Measurements from ENCODE around the gene TRHDE. TPM values are rescaled to one million over a fixed set of nuclear protein-coding genes. Genes with fewer than 3 reads are reported as not detected.
A peak's percentile ranks its signal among the peaks of the same experiment; 100 is the strongest.

The TRHDE gene
- total RNA-seq, 1 experiment from 2014 or later, result 1.9 TPM

DNA sequence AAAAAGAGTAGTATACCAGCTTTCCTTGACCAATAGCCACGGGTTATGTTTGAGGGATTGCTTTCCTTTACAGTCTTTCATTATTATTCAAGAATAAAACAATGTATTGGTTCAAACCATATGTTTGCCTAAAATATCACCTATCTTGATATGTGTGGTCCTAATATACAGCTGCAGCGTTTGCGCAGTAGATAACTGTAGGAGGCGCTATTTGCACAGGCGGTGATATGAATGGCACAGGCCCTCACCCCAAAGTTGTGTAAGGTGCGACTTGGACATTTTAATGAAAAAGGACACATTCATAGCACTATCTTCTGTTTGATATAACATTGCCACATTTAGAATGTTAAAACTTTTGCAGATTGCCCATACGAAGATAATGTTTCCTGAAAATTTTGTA lies 298.4 kb downstream of the TRHDE start:
- DNase-seq (ENCODE audit: low read depth, low spot score), result no peak
- Histone ChIP-seq H3K36me3 (ENCODE audit: control insufficient read depth, insufficient read depth, low read length) (no peaks in the 10 kb centered on the region), H3K4me1 (ENCODE audit: control insufficient read depth, insufficient read depth, low read length) (no peaks in the 10 kb centered on the region), H3K27ac (ENCODE audit: low read length) (no peak overlapping the region), H3K27me3 (ENCODE audit: control insufficient read depth, insufficient read depth, low read length) (no peaks in the 10 kb centered on the region), H3K4me3 (ENCODE audit: low read depth in 2 of 2, low read length in 2 of 2) (no peak overlapping the region), H3K9me3 (ENCODE audit: control insufficient read depth, insufficient read depth, low read depth, low read length) (no peaks in the 10 kb centered on the region)
- no TSS peak for BruUV-seq (replicated peaks)
- POLR2A ChIA-PET, result no interaction called here
- TF ChIP-seq SIN3A (IDR thresholded peaks at IDR 0.05; ENCODE audit: borderline replicate concordance, insufficient read depth, low read depth, low read length) (no peak), TCF7L2 (IDR thresholded peaks at IDR 0.05; ENCODE audit: low read depth, low read length) (no peak), POLR2AphosphoS5 (IDR thresholded peaks at IDR 0.05; ENCODE audit: low read depth, low read length) (no peak)
- TF ChIP-seq, protein P1, sequence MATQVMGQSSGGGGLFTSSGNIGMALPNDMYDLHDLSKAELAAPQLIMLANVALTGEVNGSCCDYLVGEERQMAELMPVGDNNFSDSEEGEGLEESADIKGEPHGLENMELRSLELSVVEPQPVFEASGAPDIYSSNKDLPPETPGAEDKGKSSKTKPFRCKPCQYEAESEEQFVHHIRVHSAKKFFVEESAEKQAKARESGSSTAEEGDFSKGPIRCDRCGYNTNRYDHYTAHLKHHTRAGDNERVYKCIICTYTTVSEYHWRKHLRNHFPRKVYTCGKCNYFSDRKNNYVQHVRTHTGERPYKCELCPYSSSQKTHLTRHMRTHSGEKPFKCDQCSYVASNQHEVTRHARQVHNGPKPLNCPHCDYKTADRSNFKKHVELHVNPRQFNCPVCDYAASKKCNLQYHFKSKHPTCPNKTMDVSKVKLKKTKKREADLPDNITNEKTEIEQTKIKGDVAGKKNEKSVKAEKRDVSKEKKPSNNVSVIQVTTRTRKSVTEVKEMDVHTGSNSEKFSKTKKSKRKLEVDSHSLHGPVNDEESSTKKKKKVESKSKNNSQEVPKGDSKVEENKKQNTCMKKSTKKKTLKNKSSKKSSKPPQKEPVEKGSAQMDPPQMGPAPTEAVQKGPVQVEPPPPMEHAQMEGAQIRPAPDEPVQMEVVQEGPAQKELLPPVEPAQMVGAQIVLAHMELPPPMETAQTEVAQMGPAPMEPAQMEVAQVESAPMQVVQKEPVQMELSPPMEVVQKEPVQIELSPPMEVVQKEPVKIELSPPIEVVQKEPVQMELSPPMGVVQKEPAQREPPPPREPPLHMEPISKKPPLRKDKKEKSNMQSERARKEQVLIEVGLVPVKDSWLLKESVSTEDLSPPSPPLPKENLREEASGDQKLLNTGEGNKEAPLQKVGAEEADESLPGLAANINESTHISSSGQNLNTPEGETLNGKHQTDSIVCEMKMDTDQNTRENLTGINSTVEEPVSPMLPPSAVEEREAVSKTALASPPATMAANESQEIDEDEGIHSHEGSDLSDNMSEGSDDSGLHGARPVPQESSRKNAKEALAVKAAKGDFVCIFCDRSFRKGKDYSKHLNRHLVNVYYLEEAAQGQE (IDR thresholded peaks at IDR 0.05; ENCODE audit: insufficient read depth in 1 of 2, low read depth in 2 of 2, low read length in 1 of 2), result no peak
- TF ChIP-seq, protein P2, sequence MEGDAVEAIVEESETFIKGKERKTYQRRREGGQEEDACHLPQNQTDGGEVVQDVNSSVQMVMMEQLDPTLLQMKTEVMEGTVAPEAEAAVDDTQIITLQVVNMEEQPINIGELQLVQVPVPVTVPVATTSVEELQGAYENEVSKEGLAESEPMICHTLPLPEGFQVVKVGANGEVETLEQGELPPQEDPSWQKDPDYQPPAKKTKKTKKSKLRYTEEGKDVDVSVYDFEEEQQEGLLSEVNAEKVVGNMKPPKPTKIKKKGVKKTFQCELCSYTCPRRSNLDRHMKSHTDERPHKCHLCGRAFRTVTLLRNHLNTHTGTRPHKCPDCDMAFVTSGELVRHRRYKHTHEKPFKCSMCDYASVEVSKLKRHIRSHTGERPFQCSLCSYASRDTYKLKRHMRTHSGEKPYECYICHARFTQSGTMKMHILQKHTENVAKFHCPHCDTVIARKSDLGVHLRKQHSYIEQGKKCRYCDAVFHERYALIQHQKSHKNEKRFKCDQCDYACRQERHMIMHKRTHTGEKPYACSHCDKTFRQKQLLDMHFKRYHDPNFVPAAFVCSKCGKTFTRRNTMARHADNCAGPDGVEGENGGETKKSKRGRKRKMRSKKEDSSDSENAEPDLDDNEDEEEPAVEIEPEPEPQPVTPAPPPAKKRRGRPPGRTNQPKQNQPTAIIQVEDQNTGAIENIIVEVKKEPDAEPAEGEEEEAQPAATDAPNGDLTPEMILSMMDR (IDR thresholded peaks at IDR 0.05), result peak; percentile 35
- intact Hi-C loops (cut with micrococcal nuclease; ENCODE audit: unreplicated experiment) (no loop called here), in situ Hi-C loops (cut with HindIII; ENCODE audit: low pct_unique_long_range_greater_than_20kb, low sequenced_read_pairs) (no loop called here)
- ATAC-seq, result no peak
- CTCF ChIA-PET, result no interaction called here

DNA sequence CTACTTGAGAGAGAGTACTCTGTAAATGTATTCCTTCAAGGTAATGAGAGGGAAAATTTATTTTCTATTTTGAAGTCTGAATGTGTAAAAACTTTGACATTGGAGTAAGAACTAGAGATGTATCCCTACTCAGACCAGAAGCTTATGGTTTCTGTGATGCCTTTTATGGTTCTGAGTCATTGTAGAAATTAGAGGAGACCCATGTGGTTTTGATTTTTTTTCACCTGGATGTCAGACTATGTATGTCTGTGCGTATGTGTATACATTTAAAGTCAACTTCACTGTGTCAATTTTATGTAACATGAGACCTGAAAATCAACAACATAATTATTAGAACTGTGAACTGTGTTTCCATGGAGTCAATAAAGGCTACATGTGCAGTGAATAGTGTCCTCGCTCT lies 302.0 kb downstream of the TRHDE start:
- ATAC-seq (no peak), DNase-seq (ENCODE audit: low read depth, low spot score) (no peak)

More for the DNA sequence above, 302.0 kb downstream of the TRHDE start:
- H3K4me3 ChIP-seq (ENCODE audit: low read depth in 2 of 2, low read length in 2 of 2), result no peak overlapping the region
- H3K9me3 ChIP-seq (ENCODE audit: control insufficient read depth, insufficient read depth, low read depth, low read length), result no peaks in the 10 kb centered on the region
- no peak for TF ChIP-seq SIN3A (IDR thresholded peaks at IDR 0.05; ENCODE audit: borderline replicate concordance, insufficient read depth, low read depth, low read length)
- no peak for TF ChIP-seq TCF7L2 (IDR thresholded peaks at IDR 0.05; ENCODE audit: low read depth, low read length)
- TF ChIP-seq POLR2AphosphoS5 (IDR thresholded peaks at IDR 0.05; ENCODE audit: low read depth, low read length), result no peak
- TF ChIP-seq, protein P2 (IDR thresholded peaks at IDR 0.05), result no peak
- TF ChIP-seq, protein P1 (IDR thresholded peaks at IDR 0.05; ENCODE audit: insufficient read depth in 1 of 2, low read depth in 2 of 2, low read length in 1 of 2), result no peak
- in situ Hi-C loops (cut with HindIII; ENCODE audit: low pct_unique_long_range_greater_than_20kb, low sequenced_read_pairs) (no loop called here), intact Hi-C loops (cut with micrococcal nuclease; ENCODE audit: unreplicated experiment) (no loop called here)
- no peaks in the 10 kb centered on the region for H3K27me3 ChIP-seq (ENCODE audit: control insufficient read depth, insufficient read depth, low read length)
- BruUV-seq (replicated peaks), result no TSS peak
- no peaks in the 10 kb centered on the region for H3K36me3 ChIP-seq (ENCODE audit: control insufficient read depth, insufficient read depth, low read length)
- no peak overlapping the region for H3K27ac ChIP-seq (ENCODE audit: low read length)
- POLR2A ChIA-PET, result no interaction called here
- H3K4me1 ChIP-seq (ENCODE audit: control insufficient read depth, insufficient read depth, low read length), result no peaks in the 10 kb centered on the region
- CTCF ChIA-PET, result no interaction called here

Measured in Panc1 (cell line).